Stimulated activated CD8-positive, alpha-beta memory T cell treated with anti-CD3 and anti-CD28 coated beads, Interleukin-4, amount 100 ng/mL, for 24 hours (primary cell): ENCODE data around the gene PKD1L1.
"Not testable (repeated sequence)": the region's sequence is repeated elsewhere in the genome, so short reads cannot be mapped to it uniquely, and the experiment has no call there.

Experiments used
- DNase-seq: peaks from one replicate; pipeline ENCODE4 v3.0.0-alpha.2; 2020; ENCODE audit warnings: low read depth

PKD1L1 gene

GRCh38 chr7:47962262-47962661, 14.0 kb upstream of the PKD1L1 start:
- no peak for DNase-seq

- no peak for DNase-seq
Observed at GRCh38 chr7:47957156-47957555, 8.9 kb upstream of the PKD1L1 start.

GRCh38 chr7:47956220-47956619, 8.0 kb upstream of the PKD1L1 start:
- DNase-seq, result no peak

GRCh38 chr7:47954231-47954911, 6.1 kb upstream of the PKD1L1 start:
- no peak for DNase-seq

GRCh38 chr7:47953822-47954221, 5.6 kb upstream of the PKD1L1 start:
- DNase-seq, result no peak

- DNase-seq, result no peak
Observed at GRCh38 chr7:47952224-47952623, 4.0 kb upstream of the PKD1L1 start.

GRCh38 chr7:47951374-47951773, 3.1 kb upstream of the PKD1L1 start:
- no peak for DNase-seq

GRCh38 chr7:47950714-47951113, 2.4 kb upstream of the PKD1L1 start:
- DNase-seq, result no peak

- no peak for DNase-seq
Observed at GRCh38 chr7:47949703-47950102, 1.4 kb upstream of the PKD1L1 start.

- DNase-seq, result no peak
Observed at GRCh38 chr7:47947355-47947749, 914 bp downstream of the PKD1L1 start.

GRCh38 chr7:47946581-47947354, 1.5 kb downstream of the PKD1L1 start:
- no peak for DNase-seq

GRCh38 chr7:47945261-47946015, 2.8 kb downstream of the PKD1L1 start:
- DNase-seq, result peak; percentile 61

GRCh38 chr7:47944536-47945260, 3.6 kb downstream of the PKD1L1 start:
- DNase-seq, result no peak

GRCh38 chr7:47943676-47944474, 4.4 kb downstream of the PKD1L1 start:
- no peak for DNase-seq

GRCh38 chr7:47942651-47943050, 5.6 kb downstream of the PKD1L1 start:
- DNase-seq, result not testable (repeated sequence)

GRCh38 chr7:47942132-47942531, 6.1 kb downstream of the PKD1L1 start:
- DNase-seq, result no peak

GRCh38 chr7:47941136-47941844, 7.0 kb downstream of the PKD1L1 start:
- no peak for DNase-seq

- DNase-seq, result no peak
Observed at GRCh38 chr7:47940088-47941013, 7.9 kb downstream of the PKD1L1 start.

- DNase-seq, result no peak
Observed at GRCh38 chr7:47939425-47940036, 8.7 kb downstream of the PKD1L1 start.
